GM21528 (cell line): ENCODE measurements around the gene IKBKE.

Experiments used
- ATAC-seq: cut with Tn5 transposase; IDR thresholded peaks from one replicate; pipeline ENCODE4 v1.9.1; 2021; ENCODE audit warnings: mild to moderate bottlenecking, moderate library complexity; ENCODE audit not compliant: unreplicated experiment, low FRiP score

IKBKE gene

GRCh38 chr1:206469933-206470691 is at the start of gene IKBKE:
TSS of gene IKBKE (plus strand) at chr1:206470476. CDS start at chr1:206473228, 2,752 bp downstream.
- ATAC-seq: peak; percentile 68

GRCh38 chr1:206421616-206422340 is 48.5 kb upstream of the IKBKE start:
- no peak for ATAC-seq

- no peak for ATAC-seq
Observed at GRCh38 chr1:206422525-206422924, 47.8 kb upstream of the IKBKE start.

- ATAC-seq: no peak
Observed at GRCh38 chr1:206427291-206427690, 43.0 kb upstream of the IKBKE start.

GRCh38 chr1:206429421-206429820 is 40.9 kb upstream of the IKBKE start:
- no peak for ATAC-seq

- ATAC-seq: peak; percentile 95
Observed at GRCh38 chr1:206430031-206430983, 40.0 kb upstream of the IKBKE start.

GRCh38 chr1:206435445-206435844 is 34.8 kb upstream of the IKBKE start:
- ATAC-seq: no peak

- ATAC-seq: no peak
Observed at GRCh38 chr1:206438554-206438953, 31.7 kb upstream of the IKBKE start.

GRCh38 chr1:206439205-206439604 is 31.1 kb upstream of the IKBKE start:
- no peak for ATAC-seq

GRCh38 chr1:206441336-206441967 is 28.8 kb upstream of the IKBKE start:
- no peak for ATAC-seq

GRCh38 chr1:206442101-206442500 is 28.2 kb upstream of the IKBKE start:
- ATAC-seq: no peak

GRCh38 chr1:206445116-206445515 is 25.2 kb upstream of the IKBKE start:
- no peak for ATAC-seq

GRCh38 chr1:206445911-206446356 is 24.3 kb upstream of the IKBKE start:
- ATAC-seq: no peak

GRCh38 chr1:206446688-206447421 is 23.4 kb upstream of the IKBKE start:
- ATAC-seq: no peak

GRCh38 chr1:206447422-206447765 is 22.9 kb upstream of the IKBKE start:
- ATAC-seq: no peak

- ATAC-seq: no peak
Observed at GRCh38 chr1:206447792-206448191, 22.5 kb upstream of the IKBKE start.

- ATAC-seq: no peak
Observed at GRCh38 chr1:206448471-206448870, 21.8 kb upstream of the IKBKE start.

GRCh38 chr1:206449565-206449964 is 20.7 kb upstream of the IKBKE start:
- no peak for ATAC-seq

- ATAC-seq: no peak
Observed at GRCh38 chr1:206450281-206450680, 20.0 kb upstream of the IKBKE start.
